NB4 (cell line): ENCODE results near the gene JMJD8.

Experiments
- POLR2A ChIP-seq: IDR thresholded peaks from 2 replicates; pipeline ENCODE4 v1.6.1; 2011; ENCODE audit warnings: mild to moderate bottlenecking; ENCODE audit not compliant: insufficient read length; ENCODE audit errors: extremely low read depth
- TF ChIP-seq, protein P1 (sequence below): IDR thresholded peaks from one replicate; pipeline ENCODE4 v1.5.1; 2012; ENCODE audit warnings: low read depth, low read length

DNA sequence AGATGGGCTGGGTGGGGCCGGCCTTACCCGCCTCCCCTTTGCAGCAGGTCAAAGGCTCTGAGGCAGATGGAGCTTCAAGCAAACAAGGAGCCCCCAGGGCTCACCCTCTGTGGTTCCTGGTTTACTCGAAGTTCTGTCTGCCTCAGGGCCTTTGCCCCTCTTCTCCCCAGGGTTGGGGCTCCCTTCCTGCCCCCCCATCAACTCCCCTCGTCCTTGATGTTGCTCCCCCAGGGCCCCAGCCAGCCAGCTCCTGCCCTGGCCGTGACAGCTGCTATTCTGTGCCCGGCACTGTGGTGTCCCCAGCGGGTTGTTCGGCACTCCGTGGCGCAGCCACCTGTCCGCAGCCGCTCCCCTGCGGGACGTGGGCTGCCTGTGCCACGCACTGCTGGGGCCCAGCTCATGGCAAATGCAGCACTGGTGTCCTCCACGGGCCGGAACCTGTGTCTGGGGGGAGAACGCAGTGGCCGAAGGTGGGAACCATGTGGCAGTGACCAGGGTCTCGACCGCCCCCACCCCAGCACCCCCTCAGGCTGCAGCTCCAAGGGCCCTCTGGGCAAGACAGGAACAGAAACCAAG, 26.5 kb upstream of the JMJD8 start:
- TF ChIP-seq, protein P1, sequence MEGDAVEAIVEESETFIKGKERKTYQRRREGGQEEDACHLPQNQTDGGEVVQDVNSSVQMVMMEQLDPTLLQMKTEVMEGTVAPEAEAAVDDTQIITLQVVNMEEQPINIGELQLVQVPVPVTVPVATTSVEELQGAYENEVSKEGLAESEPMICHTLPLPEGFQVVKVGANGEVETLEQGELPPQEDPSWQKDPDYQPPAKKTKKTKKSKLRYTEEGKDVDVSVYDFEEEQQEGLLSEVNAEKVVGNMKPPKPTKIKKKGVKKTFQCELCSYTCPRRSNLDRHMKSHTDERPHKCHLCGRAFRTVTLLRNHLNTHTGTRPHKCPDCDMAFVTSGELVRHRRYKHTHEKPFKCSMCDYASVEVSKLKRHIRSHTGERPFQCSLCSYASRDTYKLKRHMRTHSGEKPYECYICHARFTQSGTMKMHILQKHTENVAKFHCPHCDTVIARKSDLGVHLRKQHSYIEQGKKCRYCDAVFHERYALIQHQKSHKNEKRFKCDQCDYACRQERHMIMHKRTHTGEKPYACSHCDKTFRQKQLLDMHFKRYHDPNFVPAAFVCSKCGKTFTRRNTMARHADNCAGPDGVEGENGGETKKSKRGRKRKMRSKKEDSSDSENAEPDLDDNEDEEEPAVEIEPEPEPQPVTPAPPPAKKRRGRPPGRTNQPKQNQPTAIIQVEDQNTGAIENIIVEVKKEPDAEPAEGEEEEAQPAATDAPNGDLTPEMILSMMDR = no peak
- TF ChIP-seq POLR2A = no peak
